ENCODE data around the gene AVEN. TPM values are rescaled to one million over a fixed set of nuclear protein-coding genes. Genes with fewer than 3 reads are reported as not detected.

Gene AVEN
- total RNA-seq, 4 donors from 2014 or later, result 5.9 to 14.8 (median 13.5) TPM

DNA sequence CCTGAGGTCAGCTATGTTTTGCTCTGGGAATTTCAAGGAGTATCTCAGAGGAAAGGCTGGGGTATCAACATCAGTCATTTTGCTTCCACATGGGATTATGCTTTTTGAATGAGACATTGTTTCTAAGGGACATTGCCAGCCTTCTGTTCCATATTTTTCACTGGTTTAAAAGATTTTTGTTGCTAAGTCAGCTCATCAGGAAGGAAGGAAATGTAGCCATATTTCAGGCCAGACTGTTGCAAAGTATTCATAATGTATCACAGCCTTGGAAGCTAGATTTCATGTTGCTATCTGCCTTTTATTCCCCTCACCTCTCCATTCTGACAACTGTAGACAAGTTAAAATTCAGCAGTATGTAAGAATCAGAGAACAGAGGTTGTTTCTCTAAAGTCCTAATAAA is 131.7 kb downstream of the AVEN start:
- TF ChIP-seq POLR2AphosphoS5 (IDR thresholded peaks at IDR 0.05) (no peak), EP300 (IDR thresholded peaks at IDR 0.05) (no peak), POLR2A (IDR thresholded peaks at IDR 0.05) (no peak)
- TF ChIP-seq, protein P1, sequence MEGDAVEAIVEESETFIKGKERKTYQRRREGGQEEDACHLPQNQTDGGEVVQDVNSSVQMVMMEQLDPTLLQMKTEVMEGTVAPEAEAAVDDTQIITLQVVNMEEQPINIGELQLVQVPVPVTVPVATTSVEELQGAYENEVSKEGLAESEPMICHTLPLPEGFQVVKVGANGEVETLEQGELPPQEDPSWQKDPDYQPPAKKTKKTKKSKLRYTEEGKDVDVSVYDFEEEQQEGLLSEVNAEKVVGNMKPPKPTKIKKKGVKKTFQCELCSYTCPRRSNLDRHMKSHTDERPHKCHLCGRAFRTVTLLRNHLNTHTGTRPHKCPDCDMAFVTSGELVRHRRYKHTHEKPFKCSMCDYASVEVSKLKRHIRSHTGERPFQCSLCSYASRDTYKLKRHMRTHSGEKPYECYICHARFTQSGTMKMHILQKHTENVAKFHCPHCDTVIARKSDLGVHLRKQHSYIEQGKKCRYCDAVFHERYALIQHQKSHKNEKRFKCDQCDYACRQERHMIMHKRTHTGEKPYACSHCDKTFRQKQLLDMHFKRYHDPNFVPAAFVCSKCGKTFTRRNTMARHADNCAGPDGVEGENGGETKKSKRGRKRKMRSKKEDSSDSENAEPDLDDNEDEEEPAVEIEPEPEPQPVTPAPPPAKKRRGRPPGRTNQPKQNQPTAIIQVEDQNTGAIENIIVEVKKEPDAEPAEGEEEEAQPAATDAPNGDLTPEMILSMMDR (IDR thresholded peaks at IDR 0.05), result no peak
- no peaks in the 10 kb centered on the region for H3K36me3 ChIP-seq

DNA sequence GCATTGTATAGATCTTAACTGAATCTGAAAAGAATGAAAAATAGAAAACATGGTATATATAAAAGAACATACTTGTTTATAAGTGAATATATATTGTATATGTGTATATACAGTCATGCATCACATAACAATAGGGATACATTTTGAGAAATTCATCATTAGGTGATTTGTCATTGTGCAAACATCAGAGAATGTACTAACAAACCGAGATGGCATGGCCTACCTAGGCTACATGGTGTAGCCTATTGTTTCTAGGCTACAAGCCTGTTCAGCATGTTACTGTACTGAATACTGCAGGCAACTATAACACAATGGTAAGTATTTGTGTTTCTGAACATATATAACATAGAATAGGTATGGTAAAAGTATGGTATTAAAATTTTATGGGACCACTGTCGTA is 135.3 kb downstream of the AVEN start:
- TF ChIP-seq, protein P1 (IDR thresholded peaks at IDR 0.05), result no peak
- no peak for TF ChIP-seq POLR2A (IDR thresholded peaks at IDR 0.05)
- TF ChIP-seq EP300 (IDR thresholded peaks at IDR 0.05), result no peak
- no peak for TF ChIP-seq POLR2AphosphoS5 (IDR thresholded peaks at IDR 0.05)
- Histone ChIP-seq H3K4me3 (no peak overlapping the region), H3K4me1 (no peaks in the 10 kb centered on the region), H3K36me3 (no peaks in the 10 kb centered on the region), H3K27me3 (no peaks in the 10 kb centered on the region), H3K27ac (no peak overlapping the region), H3K9me3 (no peaks in the 10 kb centered on the region)
- 97% methylated on average over 2 of the region's 2 CpGs for WGBS
- DNase-seq (ENCODE audit: low spot score in 2 of 2), result no peak

More for the DNA sequence above, 131.7 kb downstream of the AVEN start:
- no peak for DNase-seq (ENCODE audit: low spot score in 2 of 2)
- H3K27me3 ChIP-seq, result no peaks in the 10 kb centered on the region
- H3K4me3 ChIP-seq, result no peak overlapping the region
- H3K27ac ChIP-seq, result no peak overlapping the region
- H3K9me3 ChIP-seq, result no peaks in the 10 kb centered on the region
- no peaks in the 10 kb centered on the region for H3K4me1 ChIP-seq

DNA sequence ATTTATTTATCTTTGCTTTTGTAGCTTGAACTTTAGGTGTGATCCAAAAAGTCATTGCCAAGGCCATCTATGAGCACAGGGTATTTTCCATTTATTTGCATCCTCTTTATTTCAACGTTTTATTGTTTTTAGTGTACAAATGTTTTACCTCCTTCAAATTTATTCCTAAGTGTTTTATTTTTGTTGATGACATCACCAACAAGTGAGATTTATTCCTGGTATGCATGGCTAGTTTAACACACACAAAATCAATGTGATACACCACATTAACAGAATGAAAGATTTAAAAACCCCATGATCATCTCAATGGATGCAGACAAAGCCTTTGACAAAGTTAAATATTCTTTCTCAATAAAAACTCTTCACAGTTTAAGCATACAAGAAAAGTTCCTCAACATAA is 137.0 kb downstream of the AVEN start:
- no peaks in the 10 kb centered on the region for H3K36me3 ChIP-seq
- H3K4me3 ChIP-seq, result no peak overlapping the region
- TF ChIP-seq POLR2A (IDR thresholded peaks at IDR 0.05), result no peak
- no peaks in the 10 kb centered on the region for H3K27me3 ChIP-seq
- H3K4me1 ChIP-seq, result no peaks in the 10 kb centered on the region
- no peaks in the 10 kb centered on the region for H3K9me3 ChIP-seq
- WGBS, result 3% methylated on average over 1 of the region's 1 CpG
- no peak for DNase-seq (ENCODE audit: low spot score in 2 of 2)
- no peak overlapping the region for H3K27ac ChIP-seq

DNA sequence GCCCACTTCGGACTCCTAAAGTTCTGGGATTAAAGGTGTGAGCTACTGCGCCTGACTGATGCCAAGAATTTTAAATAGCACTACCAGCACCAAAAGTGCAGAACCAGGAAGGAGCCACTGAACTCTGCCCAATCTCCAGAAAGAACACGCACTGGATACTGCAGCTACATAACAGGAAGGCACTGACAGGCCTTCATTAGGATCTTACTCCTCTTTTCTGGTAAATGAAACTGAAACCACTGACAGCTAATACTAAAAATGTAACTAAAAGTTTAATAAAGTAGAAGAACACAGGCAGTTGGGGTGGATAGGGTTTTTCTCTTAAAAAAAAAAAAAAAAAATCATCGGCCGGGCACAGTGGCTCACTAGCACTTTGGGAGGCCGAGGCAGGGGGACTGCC is 144.8 kb downstream of the AVEN start:
- no peak for DNase-seq (ENCODE audit: low spot score in 2 of 2)
- TF ChIP-seq EP300 (IDR thresholded peaks at IDR 0.05), result no peak
- TF ChIP-seq, protein P1 (IDR thresholded peaks at IDR 0.05), result no peak
- TF ChIP-seq POLR2A (IDR thresholded peaks at IDR 0.05), result no peak
- TF ChIP-seq POLR2AphosphoS5 (IDR thresholded peaks at IDR 0.05), result no peak
- H3K27ac ChIP-seq, result no peak overlapping the region
- H3K27me3 ChIP-seq, result no peaks in the 10 kb centered on the region
- H3K9me3 ChIP-seq, result no peaks in the 10 kb centered on the region
- no peaks in the 10 kb centered on the region for H3K4me1 ChIP-seq
- H3K36me3 ChIP-seq, result no peaks in the 10 kb centered on the region
- no peak overlapping the region for H3K4me3 ChIP-seq
- WGBS, result 90% methylated on average over 6 of the region's 6 CpGs

DNA sequence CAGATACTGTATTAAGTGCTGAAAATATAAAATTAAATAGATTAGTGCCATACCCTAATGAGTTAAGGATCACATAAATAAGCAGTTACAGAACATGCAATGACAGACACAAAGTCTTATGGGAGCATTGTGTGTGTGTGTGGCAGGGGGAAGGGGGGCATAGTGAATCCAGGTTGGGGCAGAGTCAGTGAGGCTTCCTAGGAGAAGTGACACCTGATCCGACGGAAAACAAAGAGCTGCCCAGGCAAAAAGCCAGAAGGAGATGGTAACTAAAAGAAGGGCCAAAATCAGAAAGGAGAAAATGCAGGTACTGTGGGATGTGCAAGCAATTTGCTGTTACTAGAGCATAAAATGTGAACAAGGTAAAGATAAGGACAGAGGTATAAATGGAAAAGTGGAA is 150.8 kb downstream of the AVEN start:
- Histone ChIP-seq H3K4me1 (no peaks in the 10 kb centered on the region), H3K27ac (no peak overlapping the region), H3K36me3 (no peaks in the 10 kb centered on the region), H3K9me3 (no peaks in the 10 kb centered on the region), H3K27me3 (no peaks in the 10 kb centered on the region), H3K4me3 (no peak overlapping the region)
- TF ChIP-seq POLR2A (IDR thresholded peaks at IDR 0.05), result no peak
- TF ChIP-seq EP300 (IDR thresholded peaks at IDR 0.05), result no peak
- TF ChIP-seq, protein P1 (IDR thresholded peaks at IDR 0.05), result no peak
- no peak for TF ChIP-seq POLR2AphosphoS5 (IDR thresholded peaks at IDR 0.05)
- no peak for DNase-seq (ENCODE audit: low spot score in 2 of 2)
- WGBS, result 56% methylated on average over 2 of the region's 2 CpGs

DNA sequence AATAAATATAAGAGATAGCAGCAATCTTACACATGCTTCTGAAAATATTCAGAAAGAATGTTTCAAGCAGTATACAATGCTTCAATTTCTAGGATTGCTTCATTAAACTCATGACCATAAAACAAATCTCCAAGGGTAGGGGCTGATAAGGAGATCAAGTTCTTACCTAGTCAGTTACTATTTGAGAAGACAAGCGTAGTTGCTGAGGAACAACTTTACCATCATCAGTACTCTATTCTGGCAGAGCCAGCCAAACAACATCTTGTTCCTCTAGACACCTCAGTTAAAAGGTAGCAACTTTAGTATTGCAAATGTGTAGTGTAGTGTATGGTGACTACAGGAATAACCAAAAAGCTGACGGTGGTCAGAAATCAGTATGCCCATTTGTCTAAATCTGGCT is 156.1 kb downstream of the AVEN start:
- no peak for DNase-seq (ENCODE audit: low spot score in 2 of 2)
- Histone ChIP-seq H3K27ac (no peak overlapping the region), H3K4me3 (no peak overlapping the region), H3K27me3 (no peaks in the 10 kb centered on the region), H3K4me1 (no peaks in the 10 kb centered on the region), H3K36me3 (no peaks in the 10 kb centered on the region), H3K9me3 (no peaks in the 10 kb centered on the region)
- TF ChIP-seq POLR2A (IDR thresholded peaks at IDR 0.05) (no peak), EP300 (IDR thresholded peaks at IDR 0.05) (no peak)
- WGBS, result 94% methylated on average over 2 of the region's 2 CpGs
